IPS-20b (cell line): Measurements from ENCODE around the gene ENAH.
"Not testable (repeated sequence)": the region's sequence is repeated elsewhere in the genome, so short reads cannot be mapped to it uniquely, and the experiment has no call there.

ENCODE experiments used
- H3K27ac ChIP-seq: one replicate; pipeline ENCODE4 v1.5.1; 2013; ENCODE audit warnings: low read length
- H3K27me3 ChIP-seq: 2 replicates; pipeline ENCODE4 v1.6.1; 2013; ENCODE audit warnings: mild to moderate bottlenecking, low read length, inconsistent platforms; ENCODE audit not compliant: insufficient read depth
- H3K36me3 ChIP-seq: 2 replicates; pipeline ENCODE4 v1.6.1; 2013; ENCODE audit warnings: low read depth, mild to moderate bottlenecking, inconsistent platforms, low read length, moderate library complexity; ENCODE audit not compliant: insufficient read depth
- H3K4me1 ChIP-seq: 2 replicates; pipeline ENCODE4 v1.6.1; 2013; ENCODE audit warnings: mild to moderate bottlenecking, control low read depth, inconsistent platforms, low read length, moderate library complexity; ENCODE audit not compliant: insufficient read depth
- H3K4me3 ChIP-seq: 2 replicates; pipeline ENCODE4 v1.5.1; 2013; ENCODE audit warnings: mild to moderate bottlenecking, low read length, inconsistent platforms
- H3K9ac ChIP-seq: 2 replicates; pipeline ENCODE4 v1.6.1; 2013; ENCODE audit warnings: low read depth, mild to moderate bottlenecking, inconsistent platforms, low read length, moderate library complexity
- H3K9me3 ChIP-seq: 2 replicates; pipeline ENCODE4 v1.6.1; 2013; ENCODE audit warnings: mild to moderate bottlenecking, low read depth, low read length, inconsistent platforms; ENCODE audit not compliant: insufficient read depth

Gene ENAH

GRCh38 chr1:225479996-225480720 lies 172.8 kb downstream of the ENAH start:
- no peaks in the 10 kb centered on the region for H3K27me3 ChIP-seq
- H3K9me3 ChIP-seq = no peaks in the 10 kb centered on the region
- 0 out of 2 replicates have a peak, but pooled peaks cover 4% of the 10 kb centered on the region for H3K4me1 ChIP-seq
- no peak overlapping the region for H3K4me3 ChIP-seq
- H3K27ac ChIP-seq = no peak overlapping the region
- no peaks in the 10 kb centered on the region for H3K36me3 ChIP-seq
- no peak overlapping the region for H3K9ac ChIP-seq

GRCh38 chr1:225479341-225479740 lies 173.6 kb downstream of the ENAH start:
- H3K36me3 ChIP-seq = no peaks in the 10 kb centered on the region
- no peak overlapping the region for H3K4me3 ChIP-seq
- H3K27me3 ChIP-seq = no peaks in the 10 kb centered on the region
- no peak overlapping the region for H3K27ac ChIP-seq
- no peak overlapping the region for H3K9ac ChIP-seq
- 0 out of 2 replicates have a peak, but pooled peaks cover 2% of the 10 kb centered on the region for H3K4me1 ChIP-seq
- H3K9me3 ChIP-seq = no peaks in the 10 kb centered on the region

- H3K4me1 ChIP-seq = no peaks in the 10 kb centered on the region
- no peaks in the 10 kb centered on the region for H3K9me3 ChIP-seq
- H3K27ac ChIP-seq = no peak overlapping the region
- no peak overlapping the region for H3K4me3 ChIP-seq
- H3K9ac ChIP-seq = no peak overlapping the region
- no peaks in the 10 kb centered on the region for H3K27me3 ChIP-seq
- H3K36me3 ChIP-seq = no peaks in the 10 kb centered on the region
Observed at GRCh38 chr1:225477296-225477911, 175.5 kb downstream of the ENAH start.

GRCh38 chr1:225476538-225476988 lies 176.4 kb downstream of the ENAH start:
- Histone ChIP-seq H3K4me3 (no peak overlapping the region), H3K9ac (no peak overlapping the region), H3K9me3 (no peaks in the 10 kb centered on the region), H3K4me1 (no peaks in the 10 kb centered on the region), H3K27ac (no peak overlapping the region), H3K27me3 (no peaks in the 10 kb centered on the region), H3K36me3 (no peaks in the 10 kb centered on the region)

- H3K27ac ChIP-seq = no peak overlapping the region
- H3K36me3 ChIP-seq = no peaks in the 10 kb centered on the region
- H3K4me3 ChIP-seq = no peak overlapping the region
- H3K27me3 ChIP-seq = no peaks in the 10 kb centered on the region
- H3K4me1 ChIP-seq = no peaks in the 10 kb centered on the region
- H3K9ac ChIP-seq = no peak overlapping the region
- H3K9me3 ChIP-seq = no peaks in the 10 kb centered on the region
Observed at GRCh38 chr1:225476100-225476511, 176.8 kb downstream of the ENAH start.

- H3K9me3 ChIP-seq = no peaks in the 10 kb centered on the region
- H3K4me1 ChIP-seq = no peaks in the 10 kb centered on the region
- no peaks in the 10 kb centered on the region for H3K27me3 ChIP-seq
- no peaks in the 10 kb centered on the region for H3K36me3 ChIP-seq
- no peak overlapping the region for H3K27ac ChIP-seq
- H3K9ac ChIP-seq = no peak overlapping the region
- H3K4me3 ChIP-seq = no peak overlapping the region
Observed at GRCh38 chr1:225474986-225475820, 177.7 kb downstream of the ENAH start.

GRCh38 chr1:225474439-225474985 lies 178.4 kb downstream of the ENAH start:
- H3K9ac ChIP-seq = no peak overlapping the region
- H3K36me3 ChIP-seq = no peaks in the 10 kb centered on the region
- H3K4me3 ChIP-seq = no peak overlapping the region
- H3K27ac ChIP-seq = no peak overlapping the region
- H3K27me3 ChIP-seq = no peaks in the 10 kb centered on the region
- H3K9me3 ChIP-seq = no peaks in the 10 kb centered on the region
- H3K4me1 ChIP-seq = no peaks in the 10 kb centered on the region

- H3K36me3 ChIP-seq, H3K27me3 ChIP-seq, H3K27ac ChIP-seq, H3K4me1 ChIP-seq, H3K9me3 ChIP-seq, H3K9ac ChIP-seq, H3K4me3 ChIP-seq: not testable (repeated sequence)
Observed at GRCh38 chr1:225473676-225474438, 179.1 kb downstream of the ENAH start.

- not testable (repeated sequence) for H3K9me3 ChIP-seq, H3K36me3 ChIP-seq, H3K4me3 ChIP-seq, H3K4me1 ChIP-seq, H3K27ac ChIP-seq, H3K9ac ChIP-seq, H3K27me3 ChIP-seq
Observed at GRCh38 chr1:225473266-225473665, 179.7 kb downstream of the ENAH start.

GRCh38 chr1:225471453-225472301 lies 181.2 kb downstream of the ENAH start:
- H3K4me1 ChIP-seq = no peaks in the 10 kb centered on the region
- no peak overlapping the region for H3K9ac ChIP-seq

More at GRCh38 chr1:225471453-225472301, 181.2 kb downstream of the ENAH start:
- H3K27ac ChIP-seq = no peak overlapping the region
- H3K27me3 ChIP-seq = no peaks in the 10 kb centered on the region
- no peak overlapping the region for H3K4me3 ChIP-seq
- H3K36me3 ChIP-seq = no peaks in the 10 kb centered on the region
- no peaks in the 10 kb centered on the region for H3K9me3 ChIP-seq
